ENCODE results near the gene ATIC. TPM values are rescaled to one million over a fixed set of nuclear protein-coding genes. Genes with fewer than 3 reads are reported as not detected.

Gene ATIC
- polyA plus RNA-seq, 1 donor from 2014 or later: 9.5 TPM

DNA sequence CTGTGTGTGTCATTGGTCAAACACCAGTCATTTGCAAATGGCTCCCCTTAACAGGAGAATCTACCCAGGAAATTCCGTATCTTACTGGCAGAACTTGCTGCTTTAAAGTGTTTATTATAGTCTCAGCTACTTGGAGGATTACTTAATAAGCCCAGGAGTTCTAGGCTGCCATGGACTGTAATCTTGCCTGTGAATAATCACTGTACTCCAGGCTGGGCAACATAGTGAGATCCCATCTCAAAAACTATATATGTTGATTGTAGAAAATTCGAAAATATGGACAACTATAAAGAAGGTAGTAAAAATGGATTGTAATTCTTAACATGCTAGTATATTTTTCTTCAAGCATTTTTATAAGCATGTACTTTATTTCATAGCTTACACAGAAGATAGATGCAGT is 4.5 kb downstream of the ATIC start:
- H3K9me3 ChIP-seq (ENCODE audit: low read length): no peaks in the 10 kb centered on the region
- no peak overlapping the region for H3K27ac ChIP-seq (ENCODE audit: low read length)
- H3K9ac ChIP-seq (ENCODE audit: low read length): no peak overlapping the region
- no peak overlapping the region for H3K4me2 ChIP-seq (ENCODE audit: low read length)
- no peaks in the 10 kb centered on the region for H3K27me3 ChIP-seq (ENCODE audit: insufficient read depth, low read depth, low read length)
- no peaks in the 10 kb centered on the region for H4K20me1 ChIP-seq (ENCODE audit: insufficient read depth)
- H3K36me3 ChIP-seq (ENCODE audit: insufficient read depth, low read length): no peaks in the 10 kb centered on the region
- no peaks in the 10 kb centered on the region for H3K79me2 ChIP-seq (replicated peaks; ENCODE audit: insufficient read depth, low read length)
- TF ChIP-seq EP300 (conservative IDR thresholded peaks at IDR 0.05; ENCODE audit: poor library complexity, severe bottlenecking) (no peak), TAF1 (IDR thresholded peaks at IDR 0.05; ENCODE audit: low read depth) (no peak), EZH2 (IDR thresholded peaks at IDR 0.05; ENCODE audit: borderline replicate concordance, insufficient read depth, low read length, poor library complexity, severe bottlenecking) (no peak), SMC3 (conservative IDR thresholded peaks at IDR 0.05; ENCODE audit: poor library complexity) (no peak), RAD21 (conservative IDR thresholded peaks at IDR 0.05) (no peak), MXI1 (conservative IDR thresholded peaks at IDR 0.05; ENCODE audit: poor library complexity, severe bottlenecking) (no peak), POLR2AphosphoS5 (IDR thresholded peaks at IDR 0.05) (no peak)
- TF ChIP-seq, protein P1, sequence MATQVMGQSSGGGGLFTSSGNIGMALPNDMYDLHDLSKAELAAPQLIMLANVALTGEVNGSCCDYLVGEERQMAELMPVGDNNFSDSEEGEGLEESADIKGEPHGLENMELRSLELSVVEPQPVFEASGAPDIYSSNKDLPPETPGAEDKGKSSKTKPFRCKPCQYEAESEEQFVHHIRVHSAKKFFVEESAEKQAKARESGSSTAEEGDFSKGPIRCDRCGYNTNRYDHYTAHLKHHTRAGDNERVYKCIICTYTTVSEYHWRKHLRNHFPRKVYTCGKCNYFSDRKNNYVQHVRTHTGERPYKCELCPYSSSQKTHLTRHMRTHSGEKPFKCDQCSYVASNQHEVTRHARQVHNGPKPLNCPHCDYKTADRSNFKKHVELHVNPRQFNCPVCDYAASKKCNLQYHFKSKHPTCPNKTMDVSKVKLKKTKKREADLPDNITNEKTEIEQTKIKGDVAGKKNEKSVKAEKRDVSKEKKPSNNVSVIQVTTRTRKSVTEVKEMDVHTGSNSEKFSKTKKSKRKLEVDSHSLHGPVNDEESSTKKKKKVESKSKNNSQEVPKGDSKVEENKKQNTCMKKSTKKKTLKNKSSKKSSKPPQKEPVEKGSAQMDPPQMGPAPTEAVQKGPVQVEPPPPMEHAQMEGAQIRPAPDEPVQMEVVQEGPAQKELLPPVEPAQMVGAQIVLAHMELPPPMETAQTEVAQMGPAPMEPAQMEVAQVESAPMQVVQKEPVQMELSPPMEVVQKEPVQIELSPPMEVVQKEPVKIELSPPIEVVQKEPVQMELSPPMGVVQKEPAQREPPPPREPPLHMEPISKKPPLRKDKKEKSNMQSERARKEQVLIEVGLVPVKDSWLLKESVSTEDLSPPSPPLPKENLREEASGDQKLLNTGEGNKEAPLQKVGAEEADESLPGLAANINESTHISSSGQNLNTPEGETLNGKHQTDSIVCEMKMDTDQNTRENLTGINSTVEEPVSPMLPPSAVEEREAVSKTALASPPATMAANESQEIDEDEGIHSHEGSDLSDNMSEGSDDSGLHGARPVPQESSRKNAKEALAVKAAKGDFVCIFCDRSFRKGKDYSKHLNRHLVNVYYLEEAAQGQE (IDR thresholded peaks at IDR 0.05; ENCODE audit: borderline replicate concordance): no peak
- TF ChIP-seq, protein P2, sequence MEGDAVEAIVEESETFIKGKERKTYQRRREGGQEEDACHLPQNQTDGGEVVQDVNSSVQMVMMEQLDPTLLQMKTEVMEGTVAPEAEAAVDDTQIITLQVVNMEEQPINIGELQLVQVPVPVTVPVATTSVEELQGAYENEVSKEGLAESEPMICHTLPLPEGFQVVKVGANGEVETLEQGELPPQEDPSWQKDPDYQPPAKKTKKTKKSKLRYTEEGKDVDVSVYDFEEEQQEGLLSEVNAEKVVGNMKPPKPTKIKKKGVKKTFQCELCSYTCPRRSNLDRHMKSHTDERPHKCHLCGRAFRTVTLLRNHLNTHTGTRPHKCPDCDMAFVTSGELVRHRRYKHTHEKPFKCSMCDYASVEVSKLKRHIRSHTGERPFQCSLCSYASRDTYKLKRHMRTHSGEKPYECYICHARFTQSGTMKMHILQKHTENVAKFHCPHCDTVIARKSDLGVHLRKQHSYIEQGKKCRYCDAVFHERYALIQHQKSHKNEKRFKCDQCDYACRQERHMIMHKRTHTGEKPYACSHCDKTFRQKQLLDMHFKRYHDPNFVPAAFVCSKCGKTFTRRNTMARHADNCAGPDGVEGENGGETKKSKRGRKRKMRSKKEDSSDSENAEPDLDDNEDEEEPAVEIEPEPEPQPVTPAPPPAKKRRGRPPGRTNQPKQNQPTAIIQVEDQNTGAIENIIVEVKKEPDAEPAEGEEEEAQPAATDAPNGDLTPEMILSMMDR (IDR thresholded peaks at IDR 0.05; ENCODE audit: poor library complexity, severe bottlenecking): no peak
- no peaks in the 10 kb centered on the region for H3F3A ChIP-seq (ENCODE audit: insufficient read depth, low read length, poor library complexity, severe bottlenecking)
- H3K4me3 ChIP-seq (ENCODE audit: low read length): no peak overlapping the region
- H3K9me2 ChIP-seq (ENCODE audit: insufficient read depth, low read length): no peaks in the 10 kb centered on the region
- H2AFZ ChIP-seq (ENCODE audit: low read depth, low read length): no peak overlapping the region

DNA sequence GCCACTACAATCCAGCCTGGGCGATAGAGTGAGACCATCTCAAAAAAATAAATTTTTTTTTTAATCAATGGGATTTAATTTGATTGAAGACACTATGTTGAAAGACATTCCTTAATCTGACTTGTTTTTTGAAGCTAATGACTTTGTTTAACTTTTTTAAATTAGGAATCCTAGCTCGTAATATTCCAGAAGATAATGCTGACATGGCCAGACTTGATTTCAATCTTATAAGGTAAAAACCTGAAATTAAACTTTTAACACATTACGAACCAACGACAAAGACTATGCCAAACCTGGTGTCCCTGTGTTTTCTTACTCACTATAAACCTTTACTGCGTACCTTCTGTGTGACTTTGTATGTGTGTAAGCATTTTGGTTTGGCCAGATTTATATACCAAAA is 7.6 kb downstream of the ATIC start:
- Histone ChIP-seq H3K27me3 (ENCODE audit: insufficient read depth, low read depth, low read length) (no peaks in the 10 kb centered on the region), H3K9ac (ENCODE audit: low read length) (no peak overlapping the region), H3K4me3 (ENCODE audit: low read length) (no peak overlapping the region), H3K36me3 (ENCODE audit: insufficient read depth, low read length) (no peaks in the 10 kb centered on the region), H3K9me2 (ENCODE audit: insufficient read depth, low read length) (no peaks in the 10 kb centered on the region), H3K4me2 (ENCODE audit: low read length) (no peak overlapping the region), H3K27ac (ENCODE audit: low read length) (no peak overlapping the region), H2AFZ (ENCODE audit: low read depth, low read length) (no peak overlapping the region), H3K79me2 (replicated peaks; ENCODE audit: insufficient read depth, low read length) (no peaks in the 10 kb centered on the region), H4K20me1 (ENCODE audit: insufficient read depth) (no peaks in the 10 kb centered on the region), H3K9me3 (ENCODE audit: low read length) (no peaks in the 10 kb centered on the region), H3F3A (ENCODE audit: insufficient read depth, low read length, poor library complexity, severe bottlenecking) (no peaks in the 10 kb centered on the region)
- TF ChIP-seq MXI1 (conservative IDR thresholded peaks at IDR 0.05; ENCODE audit: poor library complexity, severe bottlenecking): no peak

DNA sequence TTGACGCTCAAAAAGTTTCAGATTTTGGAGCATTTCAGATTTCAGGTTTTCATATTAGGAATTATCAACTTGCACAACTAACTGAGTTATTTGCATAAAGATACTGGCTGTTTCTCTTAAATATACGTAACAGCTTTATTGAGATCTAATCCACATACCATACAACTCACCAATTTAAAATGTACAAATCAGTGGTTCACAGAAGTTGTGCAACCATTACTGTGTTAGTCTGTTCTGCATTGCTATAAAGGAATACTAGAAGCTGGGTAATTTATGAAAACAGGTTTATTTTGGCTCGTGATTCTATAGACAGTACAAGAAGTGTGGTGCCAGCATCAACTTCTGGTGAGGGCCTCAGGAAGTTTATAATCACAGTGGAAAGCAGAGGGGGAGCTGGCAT is 8.2 kb downstream of the ATIC start:
- no peaks in the 10 kb centered on the region for H3K36me3 ChIP-seq (ENCODE audit: insufficient read depth, low read length)
- no peaks in the 10 kb centered on the region for H3K79me2 ChIP-seq (replicated peaks; ENCODE audit: insufficient read depth, low read length)
- no peak overlapping the region for H3K9ac ChIP-seq (ENCODE audit: low read length)

More for the DNA sequence above, 8.2 kb downstream of the ATIC start:
- Histone ChIP-seq H3K4me3 (ENCODE audit: low read length) (no peak overlapping the region), H3F3A (ENCODE audit: insufficient read depth, low read length, poor library complexity, severe bottlenecking) (no peaks in the 10 kb centered on the region), H3K4me2 (ENCODE audit: low read length) (no peak overlapping the region), H3K27me3 (ENCODE audit: insufficient read depth, low read depth, low read length) (no peaks in the 10 kb centered on the region), H3K9me3 (ENCODE audit: low read length) (no peaks in the 10 kb centered on the region), H2AFZ (ENCODE audit: low read depth, low read length) (no peak overlapping the region), H3K27ac (ENCODE audit: low read length) (no peak overlapping the region), H4K20me1 (ENCODE audit: insufficient read depth) (no peaks in the 10 kb centered on the region), H3K9me2 (ENCODE audit: insufficient read depth, low read length) (no peaks in the 10 kb centered on the region)
- TF ChIP-seq SMC3 (conservative IDR thresholded peaks at IDR 0.05; ENCODE audit: poor library complexity): no peak
- TF ChIP-seq, protein P1 (IDR thresholded peaks at IDR 0.05; ENCODE audit: borderline replicate concordance): no peak
- TF ChIP-seq MXI1 (conservative IDR thresholded peaks at IDR 0.05; ENCODE audit: poor library complexity, severe bottlenecking): no peak
- TF ChIP-seq, protein P2 (IDR thresholded peaks at IDR 0.05; ENCODE audit: poor library complexity, severe bottlenecking): no peak
- TF ChIP-seq EZH2 (IDR thresholded peaks at IDR 0.05; ENCODE audit: borderline replicate concordance, insufficient read depth, low read length, poor library complexity, severe bottlenecking): no peak
- no peak for TF ChIP-seq POLR2AphosphoS5 (IDR thresholded peaks at IDR 0.05)
- no peak for TF ChIP-seq EP300 (conservative IDR thresholded peaks at IDR 0.05; ENCODE audit: poor library complexity, severe bottlenecking)
- no peak for TF ChIP-seq RAD21 (conservative IDR thresholded peaks at IDR 0.05)
- TF ChIP-seq TAF1 (IDR thresholded peaks at IDR 0.05; ENCODE audit: low read depth): no peak

Data from neural cell (in vitro differentiated cells).